DMS79 (cell line): Measurements from ENCODE around the gene PIK3R4.

ENCODE experiments used
- DNase-seq: peaks from one replicate; lab custom pipeline; 2025; lab: John Stamatoyannopoulos, UW

The PIK3R4 gene

GRCh38 chr3:130741946-130742610, 4.6 kb downstream of the PIK3R4 start:
- DNase-seq, result peak; percentile 78

- DNase-seq, result no peak
Observed at GRCh38 chr3:130739848-130740247, 6.8 kb downstream of the PIK3R4 start.

DNA sequence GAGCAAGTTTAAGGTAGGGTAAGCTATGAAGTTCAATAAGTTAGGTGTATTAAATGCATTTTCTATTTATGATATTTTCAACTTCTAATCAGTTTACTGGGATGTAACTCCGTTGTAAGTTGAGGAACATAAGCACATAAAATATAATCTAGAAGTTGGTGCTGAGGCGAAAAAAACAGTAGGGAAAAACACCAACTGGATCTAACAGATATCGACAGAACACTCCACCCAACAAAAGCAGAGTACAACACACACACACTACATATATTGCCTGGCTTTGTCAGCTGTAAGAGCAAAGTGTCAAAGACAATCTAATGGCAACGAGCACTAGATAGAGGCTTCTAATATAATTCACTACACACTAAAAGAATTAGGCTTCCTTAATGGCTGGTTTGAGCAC, 8.4 kb downstream of the PIK3R4 start:
- no peak for DNase-seq

- DNase-seq, result no peak
Observed at GRCh38 chr3:130737622-130738021, 9.0 kb downstream of the PIK3R4 start.

GRCh38 chr3:130733236-130733875, 13.3 kb downstream of the PIK3R4 start:
- DNase-seq, result no peak

DNA sequence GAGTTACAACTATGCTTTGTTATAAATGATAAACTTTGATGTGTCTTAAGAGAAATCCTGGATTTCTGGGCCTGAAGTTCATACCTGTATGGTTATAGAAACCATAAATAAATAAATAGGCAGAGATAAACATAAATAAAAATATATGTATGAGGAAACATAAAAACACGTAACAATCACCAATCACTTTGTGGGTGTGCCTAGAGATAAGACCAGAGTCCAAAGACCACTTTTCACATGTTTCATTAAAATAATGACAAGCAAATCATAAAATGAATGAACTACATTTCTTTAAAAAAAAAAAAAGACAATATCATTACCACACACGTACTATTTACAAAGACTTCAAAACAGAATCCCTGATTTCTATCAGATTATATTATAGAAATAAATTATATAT, 14.1 kb downstream of the PIK3R4 start:
- no peak for DNase-seq

DNA sequence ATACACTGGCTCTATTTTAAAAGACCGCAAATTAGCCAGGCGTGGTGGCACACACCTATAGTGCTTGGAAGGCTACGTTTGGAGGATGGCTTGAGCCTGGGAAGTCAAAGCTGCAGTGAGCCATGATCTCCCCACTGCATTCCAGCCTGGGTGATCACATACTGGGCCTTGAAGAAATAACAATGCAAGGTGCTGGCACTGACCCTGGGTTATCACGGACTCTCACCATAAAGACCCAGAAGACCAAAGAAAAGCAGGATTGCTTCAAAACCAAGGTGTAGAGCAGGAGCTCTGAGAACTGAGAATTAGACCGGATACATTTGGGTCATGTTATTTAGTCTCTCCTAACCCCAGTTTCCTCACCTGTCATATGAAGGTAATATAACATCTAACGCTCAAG, 14.8 kb downstream of the PIK3R4 start:
- DNase-seq, result no peak

DNA sequence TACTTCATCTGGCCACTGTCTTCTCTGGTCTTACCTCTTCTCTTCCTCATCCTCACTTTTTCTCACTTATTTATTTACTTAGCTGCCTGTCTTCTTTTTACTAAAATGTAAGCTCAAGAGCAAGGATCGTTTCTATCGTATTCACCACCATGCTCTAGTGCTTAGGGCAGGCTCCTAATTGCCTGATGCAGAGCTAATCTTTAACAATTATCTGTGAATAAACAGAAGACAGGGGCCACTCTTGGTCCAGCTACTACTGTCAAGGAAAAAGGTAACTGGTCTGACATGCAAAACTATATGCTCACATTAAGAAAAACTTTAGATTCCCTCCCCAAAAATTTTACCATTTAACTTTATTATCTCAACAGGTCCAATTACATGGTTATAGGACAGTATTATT, 17.5 kb downstream of the PIK3R4 start:
- DNase-seq, result no peak

GRCh38 chr3:130728037-130728436, 18.6 kb downstream of the PIK3R4 start:
- no peak for DNase-seq

DNA sequence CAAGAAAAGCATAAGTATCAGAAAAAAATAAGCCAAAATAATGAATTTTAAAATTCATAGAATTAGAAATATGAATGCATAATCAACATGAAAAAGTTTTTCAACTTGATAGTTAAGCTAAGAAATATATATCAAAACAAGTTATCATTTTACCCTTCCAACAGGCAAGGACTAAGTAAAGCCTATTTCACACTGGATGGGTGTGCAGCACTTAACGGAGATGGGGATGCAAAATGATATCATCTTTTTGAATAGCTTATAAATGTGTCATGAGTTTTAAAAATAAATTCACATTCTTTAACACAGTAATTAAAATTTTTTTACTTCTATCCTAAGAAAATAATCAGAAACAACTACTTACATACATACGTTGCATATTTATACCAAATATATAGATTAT, 20.9 kb downstream of the PIK3R4 start:
- DNase-seq, result no peak

- DNase-seq, result no peak
Observed at GRCh38 chr3:130715616-130716015, 31.0 kb downstream of the PIK3R4 start.

DNA sequence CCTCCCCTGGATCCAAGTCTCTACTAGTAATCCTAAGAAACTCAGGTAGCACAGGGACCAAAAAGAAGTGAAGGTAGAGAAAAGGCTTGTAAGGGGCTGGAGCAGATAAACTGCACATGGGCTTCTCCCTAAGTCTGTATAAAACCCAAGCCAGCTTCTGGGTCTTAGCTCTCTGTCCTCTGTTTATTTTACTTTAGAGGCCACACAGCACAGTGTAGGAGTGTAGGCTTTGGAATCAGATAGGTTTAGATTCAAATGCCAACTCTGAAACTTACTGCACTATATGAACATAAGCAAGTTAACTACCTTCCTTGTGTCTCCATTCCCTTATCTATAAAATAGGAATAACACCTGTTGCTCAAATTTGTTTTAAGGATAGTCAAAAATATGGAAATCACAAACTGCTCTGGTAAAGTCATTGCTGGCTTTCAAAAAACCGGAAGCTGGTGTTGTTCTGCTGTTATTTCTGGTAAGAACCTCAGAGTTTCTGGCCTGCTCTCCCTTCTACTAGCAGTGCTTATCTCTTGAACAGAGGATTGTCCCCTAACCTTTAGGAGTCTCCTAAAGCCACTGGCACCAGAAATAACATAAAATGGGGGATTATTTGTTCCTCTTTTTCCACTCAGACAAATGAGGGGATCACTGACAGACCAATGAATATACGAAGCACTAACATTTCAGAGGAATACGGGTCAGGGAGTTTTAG, 33.8 kb downstream of the PIK3R4 start:
- no peak for DNase-seq

- no peak for DNase-seq
Observed at GRCh38 chr3:130711565-130712324, 34.9 kb downstream of the PIK3R4 start.

GRCh38 chr3:130709671-130710070, 37.0 kb downstream of the PIK3R4 start:
- no peak for DNase-seq

DNA sequence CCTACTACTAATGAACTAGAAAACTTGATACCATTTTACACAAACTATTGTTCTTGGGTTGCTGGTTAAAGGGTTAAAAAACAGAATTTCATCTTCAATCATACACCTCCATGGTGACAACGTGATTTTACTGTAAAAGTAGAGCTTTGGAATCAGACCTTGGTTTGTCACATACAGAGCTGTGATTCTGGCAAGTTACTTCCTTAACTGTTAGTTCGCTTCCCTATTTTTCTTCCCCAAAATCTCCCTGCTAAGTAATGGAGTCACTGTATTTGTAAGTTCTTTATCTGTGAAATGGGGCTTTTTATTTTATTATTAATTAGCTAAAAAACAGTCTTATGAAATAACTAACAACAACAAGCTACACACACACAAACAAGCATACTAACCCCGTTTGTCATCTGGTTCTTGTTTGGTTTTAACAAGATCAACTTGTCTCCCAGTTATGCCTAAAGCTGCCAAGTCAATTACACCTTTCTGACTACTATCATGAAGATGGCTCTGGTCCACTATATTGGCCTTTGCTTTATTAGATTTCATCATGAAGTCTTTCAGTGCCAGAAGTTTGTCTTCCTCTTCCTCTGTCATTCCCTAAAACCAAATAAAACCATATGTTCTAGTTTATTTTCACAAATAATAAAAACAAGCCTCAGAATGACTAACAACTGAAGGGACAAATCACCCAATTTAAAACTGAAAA, 38.6 kb downstream of the PIK3R4 start:
- no peak for DNase-seq

DNA sequence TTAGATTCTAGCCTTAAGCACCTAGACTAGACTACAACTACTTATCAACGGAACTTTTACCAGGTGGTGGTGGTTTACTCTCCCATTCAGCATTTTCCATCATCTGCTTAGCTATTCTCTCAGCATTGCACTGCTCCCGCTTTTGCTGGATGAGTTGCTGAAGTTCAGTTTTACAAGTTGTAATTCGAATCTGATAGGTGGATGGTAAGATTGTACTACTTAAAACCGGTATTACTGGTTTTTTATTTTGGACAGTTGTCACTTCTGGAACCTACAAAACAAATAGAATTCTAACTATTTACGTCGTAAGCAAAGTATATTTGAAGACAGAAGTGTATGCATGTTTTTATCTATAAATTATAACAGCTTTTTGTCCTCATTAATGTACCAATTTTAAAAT, 41.1 kb downstream of the PIK3R4 start:
- DNase-seq, result no peak

DNA sequence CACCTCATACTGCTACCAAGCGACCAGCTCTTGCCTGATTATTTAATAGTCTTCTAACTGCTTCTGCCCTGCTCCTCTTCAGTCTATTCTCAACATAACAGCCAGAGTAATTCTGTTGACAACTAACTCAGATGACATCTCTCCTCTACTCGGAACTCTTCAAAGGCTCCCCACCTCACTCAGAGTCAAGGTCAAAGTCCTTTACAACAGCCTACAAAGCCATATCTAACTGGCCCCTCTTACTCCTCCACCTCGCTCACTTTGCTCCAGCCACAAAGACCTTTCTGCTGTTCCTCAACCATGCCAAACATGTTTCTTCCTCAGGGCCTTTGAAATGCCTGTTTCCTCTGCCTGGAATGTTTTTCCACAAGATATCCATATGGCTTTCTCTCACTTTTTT, 43.6 kb downstream of the PIK3R4 start:
- DNase-seq, result no peak

DNA sequence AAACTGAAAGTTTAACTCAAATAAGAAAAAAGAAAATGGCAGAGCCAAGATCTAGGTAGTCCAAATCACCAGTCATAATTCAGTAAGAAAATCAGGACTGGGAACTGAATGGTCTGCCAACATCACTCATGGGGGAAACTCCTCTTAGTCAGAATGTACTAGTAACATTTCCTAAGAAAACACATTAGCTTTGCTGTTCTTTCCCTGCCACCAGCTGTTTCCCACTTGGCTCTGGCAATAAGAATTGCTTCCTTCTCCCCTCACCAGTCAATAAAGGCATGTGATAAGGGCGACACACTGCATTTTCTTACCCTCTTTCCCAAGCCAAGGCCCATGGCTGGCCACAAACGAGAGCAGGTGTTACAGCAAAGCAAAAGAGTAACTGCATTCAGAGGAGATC, 46.1 kb downstream of the PIK3R4 start:
- no peak for DNase-seq

DNA sequence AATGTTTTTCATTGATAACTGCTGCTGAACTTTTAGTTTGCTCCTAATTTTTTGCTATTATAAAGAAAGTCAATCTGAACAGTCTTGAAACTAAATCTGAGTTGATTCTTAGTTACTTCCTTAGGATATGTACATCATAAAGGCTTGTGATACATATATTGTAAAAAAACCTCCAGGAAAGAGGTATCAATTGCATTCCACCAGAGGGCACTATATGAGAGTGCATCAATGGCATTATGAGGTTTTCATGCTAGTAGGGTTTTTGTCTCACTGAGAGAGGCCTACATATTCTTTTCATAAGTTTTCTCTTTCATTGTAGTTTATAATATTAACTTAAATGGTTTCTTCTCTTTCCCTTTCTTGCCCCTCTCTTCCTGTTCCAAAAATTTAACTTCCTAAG, 46.9 kb downstream of the PIK3R4 start:
- no peak for DNase-seq

DNA sequence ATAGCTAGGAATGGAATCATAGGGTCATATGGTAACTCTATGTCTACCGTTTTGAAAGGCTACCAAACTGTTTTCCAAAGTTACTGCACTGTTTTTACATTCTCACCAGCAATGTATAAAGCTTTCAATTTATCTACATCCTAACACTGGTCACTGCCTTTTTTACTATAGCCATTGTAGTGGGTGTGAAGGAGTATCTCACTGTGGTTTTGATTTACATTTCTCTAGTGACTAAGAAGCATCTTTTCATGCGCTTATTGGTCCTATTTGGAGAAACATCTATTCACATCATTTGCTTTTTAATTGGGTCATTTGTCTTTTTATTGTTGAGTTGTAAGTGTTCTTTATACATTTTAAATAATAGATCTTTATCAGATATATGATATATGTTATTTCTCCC, 53.3 kb downstream of the PIK3R4 start:
- no peak for DNase-seq

DNA sequence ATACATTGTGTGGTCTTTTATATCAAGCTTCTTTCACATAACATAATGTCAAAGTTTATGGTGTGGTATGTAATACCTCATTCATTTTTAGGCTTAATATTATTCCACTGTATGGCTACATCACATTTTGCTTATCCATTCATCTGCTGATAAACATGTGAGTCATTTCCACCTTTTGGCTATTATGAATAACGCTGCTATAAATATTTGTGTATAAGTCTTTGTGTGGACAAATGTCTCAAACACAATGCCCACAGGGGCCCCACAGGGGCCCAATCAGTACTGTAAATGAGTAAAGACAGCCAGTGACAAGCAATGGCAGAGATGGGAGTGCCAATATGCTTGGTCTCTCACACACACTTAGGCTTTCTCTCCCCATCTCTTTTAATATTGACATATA, 54.2 kb downstream of the PIK3R4 start:
- DNase-seq, result no peak
